ENCODE data around the gene SMIM21. TPM values are rescaled to one million over a fixed set of nuclear protein-coding genes. Genes with fewer than 3 reads are reported as not detected.

The SMIM21 gene
- total RNA-seq, 1 donor from 2014 or later: not detected

DNA sequence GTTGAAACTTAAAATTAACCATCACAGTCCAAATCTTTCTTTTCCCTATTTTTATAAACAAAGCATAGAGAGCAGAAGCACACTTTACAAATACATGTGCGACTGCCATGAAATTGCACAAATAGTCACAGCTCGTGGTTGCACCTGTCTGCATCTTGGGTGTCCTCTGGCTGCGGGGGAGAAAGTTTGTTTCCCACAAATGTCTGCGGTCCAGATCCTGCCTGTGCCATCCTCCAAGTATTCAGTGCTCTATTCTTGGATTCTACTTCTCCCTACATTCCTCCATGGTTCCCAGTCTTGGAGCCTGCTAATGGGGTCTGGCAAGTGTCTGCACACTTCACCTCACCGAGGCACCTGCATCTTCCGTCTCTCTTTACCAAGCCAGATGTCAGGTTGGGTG lies 52.2 kb downstream of the SMIM21 start:
- Mint-ChIP-seq H3K4me1 (peaks cover 20% of the 10 kb centered on the region), H3K27me3 (ENCODE audit: low read depth) (peaks cover 4% of the 10 kb centered on the region), H3K36me3 (no peaks in the 10 kb centered on the region), H3K27ac (no peak overlapping the region), H3K9me3 (peaks cover 16% of the 10 kb centered on the region), H3K4me3 (no peak overlapping the region)
- DNase-seq (ENCODE audit: low spot score in 2 of 2, unreplicated experiment in 2 of 2): no peak
- TF ChIP-seq, protein P1, sequence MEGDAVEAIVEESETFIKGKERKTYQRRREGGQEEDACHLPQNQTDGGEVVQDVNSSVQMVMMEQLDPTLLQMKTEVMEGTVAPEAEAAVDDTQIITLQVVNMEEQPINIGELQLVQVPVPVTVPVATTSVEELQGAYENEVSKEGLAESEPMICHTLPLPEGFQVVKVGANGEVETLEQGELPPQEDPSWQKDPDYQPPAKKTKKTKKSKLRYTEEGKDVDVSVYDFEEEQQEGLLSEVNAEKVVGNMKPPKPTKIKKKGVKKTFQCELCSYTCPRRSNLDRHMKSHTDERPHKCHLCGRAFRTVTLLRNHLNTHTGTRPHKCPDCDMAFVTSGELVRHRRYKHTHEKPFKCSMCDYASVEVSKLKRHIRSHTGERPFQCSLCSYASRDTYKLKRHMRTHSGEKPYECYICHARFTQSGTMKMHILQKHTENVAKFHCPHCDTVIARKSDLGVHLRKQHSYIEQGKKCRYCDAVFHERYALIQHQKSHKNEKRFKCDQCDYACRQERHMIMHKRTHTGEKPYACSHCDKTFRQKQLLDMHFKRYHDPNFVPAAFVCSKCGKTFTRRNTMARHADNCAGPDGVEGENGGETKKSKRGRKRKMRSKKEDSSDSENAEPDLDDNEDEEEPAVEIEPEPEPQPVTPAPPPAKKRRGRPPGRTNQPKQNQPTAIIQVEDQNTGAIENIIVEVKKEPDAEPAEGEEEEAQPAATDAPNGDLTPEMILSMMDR (IDR thresholded peaks at IDR 0.05; ENCODE audit: unreplicated experiment): no peak

DNA sequence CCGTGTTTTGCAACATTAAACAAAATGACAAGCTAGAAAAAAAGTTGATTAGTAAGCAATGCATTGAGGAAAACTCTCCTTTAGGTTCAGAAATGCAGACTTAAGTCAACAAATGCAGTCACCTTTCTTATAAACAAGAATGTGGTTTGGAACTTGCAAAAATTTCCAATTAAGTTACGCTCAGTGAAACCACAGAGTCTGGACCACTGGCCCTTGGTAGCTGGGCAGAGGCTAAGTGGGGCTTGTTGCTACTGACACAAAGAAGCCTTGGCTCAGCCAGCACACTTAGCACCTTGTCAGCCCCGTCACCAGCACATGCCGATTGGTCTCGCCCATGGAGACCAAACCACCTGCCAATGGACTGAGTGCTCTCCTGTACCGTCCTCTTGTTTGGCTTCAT lies 53.0 kb downstream of the SMIM21 start:
- Mint-ChIP-seq H3K9me3 (peaks cover 15% of the 10 kb centered on the region), H3K27me3 (ENCODE audit: low read depth) (peaks cover 2% of the 10 kb centered on the region), H3K27ac (no peak overlapping the region), H3K36me3 (no peaks in the 10 kb centered on the region), H3K4me3 (no peak overlapping the region), H3K4me1 (peaks cover 20% of the 10 kb centered on the region)
- no peak for DNase-seq (ENCODE audit: low spot score in 2 of 2, unreplicated experiment in 2 of 2)
- TF ChIP-seq, protein P1 (IDR thresholded peaks at IDR 0.05; ENCODE audit: unreplicated experiment): no peak

DNA sequence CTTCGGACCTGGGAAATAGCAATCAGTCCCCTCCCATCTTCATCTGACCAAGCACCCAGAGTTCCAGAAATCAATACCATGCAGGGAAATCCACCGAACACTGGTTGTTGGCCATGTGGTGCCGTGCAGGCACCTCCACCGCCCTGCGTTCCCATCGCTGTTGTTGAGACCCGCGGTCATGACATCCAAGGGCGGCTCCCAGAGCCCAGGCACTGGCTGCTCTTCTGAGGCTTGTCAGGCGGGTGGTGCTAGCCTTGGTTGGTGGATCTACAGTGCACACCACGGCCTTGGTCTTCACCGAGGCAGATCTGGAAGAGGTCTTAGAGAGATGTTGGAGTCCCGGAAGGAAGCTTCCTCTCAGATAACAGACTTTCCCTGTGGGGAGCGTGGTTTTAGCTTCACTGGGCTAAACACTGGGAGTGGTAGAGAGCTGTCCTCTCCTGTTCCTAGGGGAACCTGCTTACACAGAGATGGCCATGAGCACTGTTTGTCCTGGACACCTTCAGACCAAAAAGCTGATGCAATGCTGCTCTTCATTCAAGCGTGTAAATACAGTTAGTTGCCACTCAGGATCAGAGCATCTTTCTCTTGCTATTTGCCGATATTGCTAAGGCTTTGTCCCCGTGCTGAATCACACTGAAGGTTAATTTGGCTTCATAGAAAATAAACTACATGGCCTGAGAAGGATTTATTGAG lies 58.3 kb downstream of the SMIM21 start:
- Mint-ChIP-seq H3K4me3 (no peak overlapping the region), H3K4me1 (peaks cover 5% of the 10 kb centered on the region), H3K27ac (no peak overlapping the region), H3K36me3 (no peaks in the 10 kb centered on the region), H3K27me3 (ENCODE audit: low read depth) (no peaks in the 10 kb centered on the region), H3K9me3 (peaks cover 15% of the 10 kb centered on the region)
- DNase-seq (ENCODE audit: low spot score in 2 of 2, unreplicated experiment in 2 of 2): no peak
- TF ChIP-seq, protein P1 (IDR thresholded peaks at IDR 0.05; ENCODE audit: unreplicated experiment): no peak

DNA sequence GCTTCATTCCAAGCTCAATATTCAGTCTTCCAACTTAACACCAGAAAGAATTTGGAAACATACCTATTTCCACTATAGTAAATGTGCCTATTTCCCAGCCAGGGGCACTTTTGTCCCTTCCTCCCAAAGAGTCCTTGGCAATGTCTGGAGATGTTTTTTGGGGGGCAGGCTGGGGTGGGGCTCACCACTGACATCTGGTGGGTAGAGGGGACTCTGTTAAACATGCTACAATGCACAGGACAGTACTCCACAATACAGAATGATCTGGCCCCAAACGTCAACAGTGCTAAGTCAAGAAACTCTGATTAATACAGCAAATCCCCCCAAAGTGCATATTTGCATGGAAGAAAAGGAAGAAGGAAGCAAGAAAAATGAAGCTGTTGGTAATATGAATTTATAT lies 61.7 kb downstream of the SMIM21 start:
- H3K4me3 Mint-ChIP-seq: no peak overlapping the region
- no peak for DNase-seq (ENCODE audit: low spot score in 2 of 2, unreplicated experiment in 2 of 2)
- TF ChIP-seq, protein P1 (IDR thresholded peaks at IDR 0.05; ENCODE audit: unreplicated experiment): no peak
- no peak overlapping the region for H3K27ac Mint-ChIP-seq
- peaks cover 5% of the 10 kb centered on the region for H3K4me1 Mint-ChIP-seq
- H3K36me3 Mint-ChIP-seq: no peaks in the 10 kb centered on the region
- H3K9me3 Mint-ChIP-seq: peaks cover 3% of the 10 kb centered on the region
- no peaks in the 10 kb centered on the region for H3K27me3 Mint-ChIP-seq (ENCODE audit: low read depth)

DNA sequence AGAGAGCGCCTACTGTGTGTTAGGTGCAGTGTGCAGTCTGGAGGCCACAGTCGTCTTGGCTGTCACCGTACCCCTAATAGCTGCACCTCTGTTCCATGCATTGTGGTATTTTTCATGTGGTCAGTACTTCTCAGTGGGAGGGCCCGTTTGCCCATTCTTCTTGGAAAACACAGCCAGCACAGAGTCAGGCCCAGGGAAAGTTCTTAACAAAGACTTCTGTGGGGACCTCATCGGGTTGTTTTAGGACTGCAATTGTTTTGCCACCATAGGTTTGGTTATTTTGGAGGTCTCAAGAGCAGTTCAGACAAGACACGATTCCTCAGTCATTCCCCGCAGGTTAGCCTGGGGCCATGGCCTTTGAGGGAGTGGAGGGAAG lies 62.3 kb downstream of the SMIM21 start:
- no peaks in the 10 kb centered on the region for H3K9me3 Mint-ChIP-seq
- TF ChIP-seq, protein P1 (IDR thresholded peaks at IDR 0.05; ENCODE audit: unreplicated experiment): no peak
- no peak for DNase-seq (ENCODE audit: low spot score in 2 of 2, unreplicated experiment in 2 of 2)
- no peaks in the 10 kb centered on the region for H3K27me3 Mint-ChIP-seq (ENCODE audit: low read depth)
- no peak overlapping the region for H3K27ac Mint-ChIP-seq
- H3K4me3 Mint-ChIP-seq: no peak overlapping the region
- peaks cover 2% of the 10 kb centered on the region for H3K4me1 Mint-ChIP-seq
- H3K36me3 Mint-ChIP-seq: no peaks in the 10 kb centered on the region
